K562 (cell line): Measurements from ENCODE around the gene SS18L1. TPM values are rescaled to one million over a fixed set of nuclear protein-coding genes. Genes with fewer than 3 reads are reported as not detected.
A peak's percentile ranks its signal among the peaks of the same experiment; 100 is the strongest.

Experiments
- ATAC-seq: fragments of 200-7000 bp; cut with Tn5 transposase; 3 replicates; pipeline ENCODE4 v1.9.1; 2020; ENCODE audit warnings: moderate library complexity
- BruUV-seq: library from RNA; stranded (reverse); fragments of 400-500 nt; replicated peaks from 2 replicates; lab custom pipeline; 2021; lab: Mats Ljungman, UMichigan
- CTCF ChIA-PET: fragments of 300-600 bp; formaldehyde crosslinking; extraction: SDS; loops from one replicate; lab custom pipeline; 2021; ENCODE audit warnings: low intra/inter-chr PET ratio; lab: Yijun Ruan, JAX
- POLR2A ChIA-PET: fragments of 300-600, 350-650 bp; sonication (Branson Sonifier 250); formaldehyde crosslinking; extraction: SDS; loops from one replicate; lab custom pipeline; 2021; ENCODE audit warnings: antibody characterized with exemption, inconsistent platforms; lab: Yijun Ruan, JAX
- DNase-seq, 4 experiments: peaks; one replicate each; pipeline versions ENCODE4 v3.0.0 to v3.0.0-alpha.2; 2011 to 2018; ENCODE audit warnings: low spot score in 3 of 4, mixed read lengths in 3 of 4; ENCODE audit errors: extremely low read depth in 1 of 4
- FAIRE-seq: peaks from 2 replicates; lab custom pipeline; 2011; peaks lifted over from hg19 to GRCh38; lab: Jason Lieb, UNC
- H2AFZ ChIP-seq: 2 replicates; pipeline ENCODE4 v1.6.0; 2011; ENCODE audit warnings: low read depth, low read length, control low read depth, inconsistent platforms
- H3K27ac ChIP-seq: fragments of 200-600 bp; 3 replicates; pipeline ENCODE4 v1.8.0; 2011; ENCODE audit warnings: low read depth, mild to moderate bottlenecking, control low read depth, inconsistent platforms, low read length, moderate library complexity, mixed read lengths; ENCODE audit errors: extremely low read depth
- H3K27me3 ChIP-seq, 2 experiments: fragments of 300-600 bp in 1 of 2; 2 replicates in 1 of 2; 3 replicates in 1 of 2; pipeline versions ENCODE4 v1.6.0 to v1.8.0; 2011; ENCODE audit warnings: inconsistent platforms in 2 of 2, low read length in 2 of 2, mild to moderate bottlenecking in 1 of 2, mixed read lengths in 1 of 2, moderate library complexity in 1 of 2; ENCODE audit not compliant: control insufficient read depth in 2 of 2, insufficient read depth in 2 of 2
- H3K36me3 ChIP-seq: fragments of 300-600 bp; 3 replicates; pipeline ENCODE4 v1.8.0; 2011; ENCODE audit warnings: mild to moderate bottlenecking, low read length, inconsistent platforms; ENCODE audit not compliant: control insufficient read depth, insufficient read depth
- H3K4me1 ChIP-seq, 2 experiments: fragments of 200-600 bp in 1 of 2; replicated peaks in 1 of 2; 2 replicates in 1 of 2; 3 replicates in 1 of 2; pipeline versions ENCODE4 v1.5.1 to v1.8.0; 2011; ENCODE audit warnings: inconsistent platforms in 2 of 2, low read length in 2 of 2, mild to moderate bottlenecking in 1 of 2, mixed read lengths in 1 of 2, moderate library complexity in 1 of 2; ENCODE audit not compliant: control insufficient read depth in 2 of 2, insufficient read depth in 2 of 2
- H3K4me2 ChIP-seq: 2 replicates; pipeline ENCODE4 v1.6.1; 2011; ENCODE audit warnings: low read length, control low read depth, inconsistent platforms, mixed read lengths; ENCODE audit not compliant: insufficient read depth
- H3K4me3 ChIP-seq: fragments of 200-600 bp; sonication (generic), shearing (Covaris generic); 2 replicates; pipeline ENCODE4 v1.5.1; 2016; ENCODE audit warnings: control low read depth, inconsistent platforms
- H3K79me2 ChIP-seq: fragments of 200-600 bp; 3 replicates; pipeline ENCODE4 v1.8.0; 2011; ENCODE audit warnings: low read length, inconsistent platforms; ENCODE audit not compliant: control insufficient read depth, insufficient read depth
- H3K9ac ChIP-seq, 2 experiments: 2 replicates each; pipeline versions ENCODE4 v1.6.0 to v1.6.1; 2011; ENCODE audit warnings: low read depth in 2 of 2, low read length in 2 of 2, control low read depth in 1 of 2, inconsistent platforms in 1 of 2, mild to moderate bottlenecking in 1 of 2, mixed read lengths in 1 of 2; ENCODE audit not compliant: insufficient read depth in 1 of 2
- H3K9me1 ChIP-seq: one replicate; pipeline ENCODE4 v1.6.0; 2011; ENCODE audit warnings: inconsistent platforms, mild to moderate bottlenecking, low read length, moderate library complexity; ENCODE audit not compliant: control insufficient read depth, insufficient read depth
- H3K9me3 ChIP-seq: replicated peaks from 2 replicates; pipeline ENCODE4 v1.5.1; 2011; ENCODE audit warnings: low read depth, low read length, inconsistent platforms; ENCODE audit not compliant: control insufficient read depth, insufficient read depth
- H4K20me1 ChIP-seq: replicated peaks from 2 replicates; pipeline ENCODE4 v1.6.1; 2011; ENCODE audit warnings: low read length, inconsistent platforms, mixed read lengths; ENCODE audit not compliant: control insufficient read depth, insufficient read depth
- RB1 ChIP-seq: fragments of 450-650 bp; IDR thresholded peaks from 2 replicates; pipeline ENCODE4 v1.6.1; 2017; ENCODE audit warnings: low read depth, mild to moderate bottlenecking
- SNRNP70 ChIP-seq: fragments of 200-400 bp; formaldehyde crosslinking; optimal IDR thresholded peaks from 2 replicates; pipeline ENCODE3; 2017; ENCODE audit warnings: low read depth, low read length
- ZFP36 ChIP-seq: fragments of 150-350 bp; IDR thresholded peaks from 2 replicates; pipeline ENCODE4 v1.6.1; 2018; ENCODE audit warnings: low read length, low read depth; ENCODE audit not compliant: partially characterized antibody
- WGBS: fragments of 100-300 bp; shearing (Covaris generic); methylation state at CpG from one replicate; pipeline ENCODE4 v1.1.6; 2016; ENCODE audit warnings: low coverage, mixed read lengths; ENCODE audit not compliant: insufficient coverage; ENCODE audit errors: missing lambda C conversion rate; 5-methylcytosine and 5-hydroxymethylcytosine counted together
- in situ Hi-C: fragments of 300-500 bp; cut with MboI; formaldehyde crosslinking; loops from 4 replicates; pipeline ENCODE4 v1.15.0; 2018; ENCODE audit warnings: inconsistent platforms, mixed read lengths
- intact Hi-C: fragments of 100-400 bp; cut with micrococcal nuclease; formaldehyde crosslinking; loops from 2 replicates; pipeline ENCODE4 v1.14.2; 2022
- polyA plus RNA-seq, 8 experiments: library from polyadenylated mRNA; depleted of rRNA in 4 of 8; stranded (reverse) in 5 of 8; unstranded in 3 of 8; fragments of >200 nt; fragmentation: Nextera tagmentation in 2 of 8; fragmentation: Illumina TruSeq in 1 of 8; extraction: Ambion mirVana in 2 of 8; extraction: Trizol in 1 of 8; gene quantifications; 2 replicates each; pipeline versions ENCODE4 v1.2.1 to v1.2.3, GENCODE V29; 2011 to 2014; ENCODE audit warnings: inconsistent platforms in 1 of 8, missing spikeins in 1 of 8
- total RNA-seq, 7 experiments: library from RNA; depleted of rRNA in 6 of 7; stranded (reverse); fragments of >200 nt in 6 of 7; fragmentation: Illumina TruSeq in 2 of 7; extraction: Trizol in 2 of 7; gene quantifications; 2 replicates each; pipeline versions ENCODE4 v1.2.1 to v1.2.3, GENCODE V29; 2011 to 2021; ENCODE audit warnings: low replicate concordance in 1 of 7
- TF ChIP-seq, protein P1 (sequence below): fragments of 450-650 bp; IDR thresholded peaks from one replicate; pipeline ENCODE4 v1.6.1; 2018; ENCODE audit warnings: mild to moderate bottlenecking, moderate library complexity; ENCODE audit not compliant: partially characterized antibody

The SS18L1 gene
- total and polyA plus RNA-seq, 9 of the 15 experiments (the other 6 are each of a cell fraction or from before 2014, with no cell fraction given): 2.7 to 28.3 (median 15.1) TPM

- Histone ChIP-seq H3K36me3 (no peaks in the 10 kb centered on the region), H3K27ac (no peak overlapping the region), H3K9me1 (no peaks in the 10 kb centered on the region), H3K9me3 (peaks cover 6% of the 10 kb centered on the region; the same call in 1 of the 2 replicates), H3K79me2 (no peaks in the 10 kb centered on the region), H3K9ac (peak overlapping the region in 1 of 2 experiments; percentile 26; a peak in 1 of 4 replicates), H3K4me1 (peaks cover 0 to 35% of the 10 kb centered on the region in 2 experiments; a peak in 2 of 5 replicates), H3K27me3 (peaks cover 18 to 55% of the 10 kb centered on the region in 2 experiments; a peak in 4 of 5 replicates), H3K4me2 (no peak overlapping the region), H2AFZ (no peak overlapping the region), H3K4me3 (no peak overlapping the region), H4K20me1 (peaks cover 5% of the 10 kb centered on the region)
- POLR2A ChIA-PET: interaction anchor here (0.5 kb wide), 1 partner anchor 27 kb away, joined by 3 read pairs; no protein-coding TSS in a partner anchor
- DNase-seq (no peak), FAIRE-seq (no peak), ATAC-seq (no peak)
- intact Hi-C loops: no loop called here
- 2% methylated on average over 22 of the region's 24 CpGs for whole genome bisulfite sequencing
- TF ChIP-seq ZFP36 (peak; percentile 91), RB1 (no peak), SNRNP70 (no peak)
- TF ChIP-seq, protein P1, sequence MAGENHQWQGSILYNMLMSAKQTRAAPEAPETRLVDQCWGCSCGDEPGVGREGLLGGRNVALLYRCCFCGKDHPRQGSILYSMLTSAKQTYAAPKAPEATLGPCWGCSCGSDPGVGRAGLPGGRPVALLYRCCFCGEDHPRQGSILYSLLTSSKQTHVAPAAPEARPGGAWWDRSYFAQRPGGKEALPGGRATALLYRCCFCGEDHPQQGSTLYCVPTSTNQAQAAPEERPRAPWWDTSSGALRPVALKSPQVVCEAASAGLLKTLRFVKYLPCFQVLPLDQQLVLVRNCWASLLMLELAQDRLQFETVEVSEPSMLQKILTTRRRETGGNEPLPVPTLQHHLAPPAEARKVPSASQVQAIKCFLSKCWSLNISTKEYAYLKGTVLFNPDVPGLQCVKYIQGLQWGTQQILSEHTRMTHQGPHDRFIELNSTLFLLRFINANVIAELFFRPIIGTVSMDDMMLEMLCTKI: no peak
- BruUV-seq: no TSS peak
- in situ Hi-C loops: no loop called here
- CTCF ChIA-PET: interaction anchor here (0.7 kb wide), 1 partner anchor 156 kb away, joined by 3 read pairs; no protein-coding TSS in a partner anchor
Measured at GRCh38 chr20:62226707-62227590, 83.4 kb downstream of the SS18L1 start.
